HepG2 (cell line): ENCODE results near the gene DCLRE1B. TPM values are rescaled to one million over a fixed set of nuclear protein-coding genes. Genes with fewer than 3 reads are reported as not detected.

Experiments used
- ATAC-seq: fragments of 200-7000 bp; cut with Tn5 transposase; 3 replicates; pipeline ENCODE4 v1.9.1; 2020; ENCODE audit warnings: mild to moderate bottlenecking, moderate library complexity
- BruUV-seq: library from RNA; stranded (reverse); fragments of 400-500 nt; replicated peaks from 2 replicates; lab custom pipeline; 2021; lab: Mats Ljungman, UMichigan
- CTCF ChIA-PET: fragments of 300-600 bp; formaldehyde crosslinking; extraction: SDS; loops from one replicate; lab custom pipeline; 2021; ENCODE audit warnings: low total read pairs, inconsistent platforms, low intra/inter-chr PET ratio; lab: Yijun Ruan, JAX
- POLR2A ChIA-PET: fragments of 350-600 bp; sonication (Branson Sonifier 250); formaldehyde crosslinking; loops from one replicate; lab custom pipeline; 2020; ENCODE audit warnings: antibody characterized with exemption, inconsistent platforms; lab: Yijun Ruan, JAX
- DNase-seq: peaks from one replicate; pipeline ENCODE4 v3.0.0-alpha.2; 2015; ENCODE audit warnings: low spot score
- FAIRE-seq: peaks from 3 replicates; lab custom pipeline; 2011; peaks lifted over from hg19 to GRCh38; lab: Jason Lieb, UNC
- H2AFZ ChIP-seq: one replicate; pipeline ENCODE4 v1.6.1; 2011; ENCODE audit warnings: low read length, inconsistent platforms
- H3K27ac ChIP-seq: fragments of 300-600 bp; 3 replicates; pipeline ENCODE4 v1.8.0; 2011; ENCODE audit warnings: mixed run types, mild to moderate bottlenecking, mixed read lengths, low read length, inconsistent platforms; ENCODE audit not compliant: insufficient read depth; ENCODE audit errors: extremely low read length
- H3K27me3 ChIP-seq, 2 experiments: fragments of 200-600 bp in 1 of 2; 2 replicates in 1 of 2; 3 replicates in 1 of 2; pipeline versions ENCODE4 v1.6.0 to v1.8.0; 2011; ENCODE audit warnings: low read length in 2 of 2, mild to moderate bottlenecking in 2 of 2, moderate library complexity in 2 of 2, inconsistent platforms in 1 of 2; ENCODE audit not compliant: insufficient read depth in 2 of 2, control insufficient read depth in 1 of 2
- H3K36me3 ChIP-seq, 2 experiments: fragments of 200-600 bp in 1 of 2; replicated peaks in 1 of 2; 2 replicates in 1 of 2; 3 replicates in 1 of 2; pipeline versions ENCODE4 v1.5.1 to v1.8.0; 2011; ENCODE audit warnings: low read length in 2 of 2, inconsistent platforms in 1 of 2; ENCODE audit not compliant: insufficient read depth in 2 of 2, control insufficient read depth in 1 of 2
- H3K4me1 ChIP-seq: 2 replicates; pipeline ENCODE4 v1.5.1; 2012; ENCODE audit warnings: low read length, inconsistent platforms; ENCODE audit not compliant: insufficient read depth
- H3K4me2 ChIP-seq: 2 replicates; pipeline ENCODE4 v1.6.0; 2011; ENCODE audit warnings: low read depth, low read length, inconsistent platforms
- H3K4me3 ChIP-seq, 3 experiments: fragments of 200-600 bp in 1 of 3; sonication (generic), shearing (Covaris generic) in 1 of 3; replicated peaks in 1 of 3; 2 replicates each; pipeline ENCODE4 v1.5.1; 2011 to 2016; ENCODE audit warnings: low read length in 3 of 3, inconsistent platforms in 2 of 3, low read depth in 2 of 3, mild to moderate bottlenecking in 2 of 3, control low read depth in 1 of 3, mixed read lengths in 1 of 3; ENCODE audit not compliant: insufficient read depth in 1 of 3
- H3K79me2 ChIP-seq: one replicate; pipeline ENCODE4 v1.6.1; 2011; ENCODE audit warnings: low read length, inconsistent platforms; ENCODE audit not compliant: insufficient read depth
- H3K9ac ChIP-seq: 2 replicates; pipeline ENCODE4 v1.6.0; 2011; ENCODE audit warnings: mild to moderate bottlenecking, low read depth, low read length, inconsistent platforms; ENCODE audit not compliant: insufficient read depth
- H3K9me3 ChIP-seq: 2 replicates; pipeline ENCODE4 v1.5.1; 2012; ENCODE audit warnings: mild to moderate bottlenecking, low read length
- H4K20me1 ChIP-seq: 2 replicates; pipeline ENCODE4 v1.6.0; 2011; ENCODE audit warnings: inconsistent platforms, mild to moderate bottlenecking, low read length, moderate library complexity; ENCODE audit not compliant: insufficient read depth
- ARNT2 ChIP-seq: sonication (generic); formaldehyde crosslinking; IDR thresholded peaks from 2 replicates; pipeline ENCODE4 v1.8.0; 2022; ENCODE audit warnings: mild to moderate bottlenecking, low read depth, missing genetic modification reagents, moderate library complexity
- KMT2A ChIP-seq: sonication (generic); formaldehyde crosslinking; IDR thresholded peaks from 2 replicates; pipeline ENCODE4 v1.4.0; 2020; ENCODE audit warnings: missing genetic modification reagents
- NPAS2 ChIP-seq: sonication (generic); formaldehyde crosslinking; IDR thresholded peaks from 2 replicates; pipeline ENCODE4 v1.8.0; 2022; ENCODE audit warnings: mild to moderate bottlenecking, missing genetic modification reagents, borderline replicate concordance
- PTBP1 ChIP-seq: fragments of 200-400 bp; formaldehyde crosslinking; IDR thresholded peaks from 2 replicates; pipeline ENCODE4 v1.6.1; 2018; ENCODE audit warnings: low read length, low read depth; ENCODE audit not compliant: poor library complexity, severe bottlenecking
- SUZ12 ChIP-seq: fragments of 150-350 bp; IDR thresholded peaks from 2 replicates; pipeline ENCODE4 v1.6.1; 2014; ENCODE audit warnings: low read depth, low read length
- XBP1 ChIP-seq: sonication (generic); formaldehyde crosslinking; IDR thresholded peaks from 2 replicates; pipeline ENCODE4 v1.5.0; 2020; ENCODE audit warnings: missing genetic modification reagents
- YEATS2 ChIP-seq: sonication (generic); formaldehyde crosslinking; IDR thresholded peaks from 2 replicates; pipeline ENCODE4 v1.4.0; 2020; ENCODE audit warnings: missing genetic modification reagents, borderline replicate concordance
- ZNF747 ChIP-seq: sonication (generic); formaldehyde crosslinking; IDR thresholded peaks from 2 replicates; pipeline ENCODE4 v1.8.1; 2023; ENCODE audit warnings: missing genetic modification reagents, mild to moderate bottlenecking, borderline replicate concordance
- WGBS: methylation state at CpG from one replicate; pipeline ENCODE4 v1.1.6; 2017; ENCODE audit warnings: low lambda C conversion rate; 5-methylcytosine and 5-hydroxymethylcytosine counted together
- in situ Hi-C: cut with HindIII; loops from 2 replicates; pipeline ENCODE4 v1.10.0; 2017; ENCODE audit warnings: low pct_unique_long_range_greater_than_20kb; ENCODE audit not compliant: extremely low pct_ligation_motif_present
- intact Hi-C: fragments of 100-400 bp; cut with micrococcal nuclease; formaldehyde crosslinking; loops from one replicate; pipeline ENCODE4 v1.10.0; 2022; ENCODE audit not compliant: unreplicated experiment
- polyA plus RNA-seq, 8 experiments: library from polyadenylated mRNA; depleted of rRNA in 3 of 8; stranded (reverse) in 7 of 8; unstranded in 1 of 8; fragments of >200 nt; fragmentation: Illumina TruSeq in 4 of 8; extraction: Trizol in 4 of 8; gene quantifications; 2 replicates each; pipeline versions ENCODE4 v1.2.1 to v1.2.3, GENCODE V29; 2011 to 2016; ENCODE audit warnings: low read depth in 4 of 8, missing spikeins in 1 of 8, mixed read lengths in 1 of 8; ENCODE audit not compliant: insufficient read depth in 1 of 8
- total RNA-seq, 5 experiments: library from RNA; depleted of rRNA; stranded (reverse); fragments of >200 nt; fragmentation: Illumina TruSeq; extraction: Trizol; gene quantifications; 2 replicates each; pipeline ENCODE4 v1.2.3, GENCODE V29; 2016; ENCODE audit warnings: low read depth in 1 of 5
- TF ChIP-seq, protein P1 (sequence below): sonication (generic); formaldehyde crosslinking; IDR thresholded peaks from 2 replicates; pipeline ENCODE4 v1.4.0; 2020; ENCODE audit warnings: missing genetic modification reagents
- TF ChIP-seq, protein P2 (sequence below): sonication (generic); formaldehyde crosslinking; IDR thresholded peaks from 2 replicates; pipeline ENCODE4 v1.4.0; 2020; ENCODE audit warnings: mild to moderate bottlenecking, missing genetic modification reagents
- TF ChIP-seq, protein P3 (sequence below), 2 experiments: sonication (generic) in 1 of 2; formaldehyde crosslinking in 1 of 2; IDR thresholded peaks; 2 replicates each; pipeline versions ENCODE4 v1.4.0 to v1.6.1; 2018 to 2020; ENCODE audit warnings: missing genetic modification reagents in 2 of 2, borderline replicate concordance in 1 of 2, low read depth in 1 of 2, mild to moderate bottlenecking in 1 of 2, missing biosample characterization in 1 of 2

The DCLRE1B gene
- total and polyA plus RNA-seq, 2 of the 13 experiments (the other 11 are each of a cell fraction or from before 2014, with no cell fraction given), result 2.7 to 8.0 TPM

DNA sequence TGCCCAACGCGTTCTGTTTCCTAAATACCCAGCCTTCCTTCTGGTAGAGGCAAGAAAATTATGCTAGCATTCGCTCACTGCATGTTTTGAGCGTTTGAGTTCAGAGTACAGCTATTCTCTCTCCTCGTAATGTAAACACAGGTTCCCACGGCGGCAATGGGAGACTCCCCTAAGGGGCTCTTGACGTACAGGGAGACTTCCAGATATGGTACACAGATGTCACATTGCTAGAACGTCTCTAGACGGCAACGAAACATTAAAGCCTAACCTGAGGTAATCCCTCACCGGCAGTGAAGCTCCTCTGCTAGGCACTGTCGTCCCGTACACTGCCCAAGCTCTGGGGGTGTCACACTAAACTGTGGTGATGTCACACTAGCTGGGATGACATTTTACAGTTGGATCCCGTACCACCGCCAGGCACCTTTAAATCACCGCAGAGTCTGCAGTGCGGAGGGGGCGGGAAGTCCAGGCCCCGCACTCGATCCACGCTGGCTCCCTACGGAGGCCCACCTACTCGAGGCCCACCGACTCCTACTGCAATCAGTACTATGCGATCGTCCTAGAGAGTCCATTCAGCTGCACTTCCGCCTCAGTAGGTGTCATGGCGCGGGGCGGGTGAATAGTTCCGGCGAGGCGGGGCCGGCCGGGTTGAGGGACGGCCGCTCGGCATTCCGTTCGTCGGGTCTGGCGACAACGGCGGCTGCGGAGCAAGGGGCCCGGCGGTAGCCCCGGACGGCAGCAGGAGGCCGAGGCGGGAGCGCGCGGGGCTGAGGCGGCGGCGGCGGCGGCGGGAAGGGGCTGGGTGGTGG, 24.0 kb downstream of the DCLRE1B start, which contains the start of gene HIPK1 (continued):
- TF ChIP-seq, protein P1, sequence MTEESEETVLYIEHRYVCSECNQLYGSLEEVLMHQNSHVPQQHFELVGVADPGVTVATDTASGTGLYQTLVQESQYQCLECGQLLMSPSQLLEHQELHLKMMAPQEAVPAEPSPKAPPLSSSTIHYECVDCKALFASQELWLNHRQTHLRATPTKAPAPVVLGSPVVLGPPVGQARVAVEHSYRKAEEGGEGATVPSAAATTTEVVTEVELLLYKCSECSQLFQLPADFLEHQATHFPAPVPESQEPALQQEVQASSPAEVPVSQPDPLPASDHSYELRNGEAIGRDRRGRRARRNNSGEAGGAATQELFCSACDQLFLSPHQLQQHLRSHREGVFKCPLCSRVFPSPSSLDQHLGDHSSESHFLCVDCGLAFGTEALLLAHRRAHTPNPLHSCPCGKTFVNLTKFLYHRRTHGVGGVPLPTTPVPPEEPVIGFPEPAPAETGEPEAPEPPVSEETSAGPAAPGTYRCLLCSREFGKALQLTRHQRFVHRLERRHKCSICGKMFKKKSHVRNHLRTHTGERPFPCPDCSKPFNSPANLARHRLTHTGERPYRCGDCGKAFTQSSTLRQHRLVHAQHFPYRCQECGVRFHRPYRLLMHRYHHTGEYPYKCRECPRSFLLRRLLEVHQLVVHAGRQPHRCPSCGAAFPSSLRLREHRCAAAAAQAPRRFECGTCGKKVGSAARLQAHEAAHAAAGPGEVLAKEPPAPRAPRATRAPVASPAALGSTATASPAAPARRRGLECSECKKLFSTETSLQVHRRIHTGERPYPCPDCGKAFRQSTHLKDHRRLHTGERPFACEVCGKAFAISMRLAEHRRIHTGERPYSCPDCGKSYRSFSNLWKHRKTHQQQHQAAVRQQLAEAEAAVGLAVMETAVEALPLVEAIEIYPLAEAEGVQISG (CRISPR knock-in tag), result peak; percentile 99
- TF ChIP-seq XBP1 (CRISPR knock-in tag) (0 out of 2 replicates have a peak, but pooled peaks have one; percentile 70), SUZ12 (no peak), ZNF747 (CRISPR knock-in tag) (0 out of 2 replicates have a peak, but pooled peaks have one; percentile 31)

DNA sequence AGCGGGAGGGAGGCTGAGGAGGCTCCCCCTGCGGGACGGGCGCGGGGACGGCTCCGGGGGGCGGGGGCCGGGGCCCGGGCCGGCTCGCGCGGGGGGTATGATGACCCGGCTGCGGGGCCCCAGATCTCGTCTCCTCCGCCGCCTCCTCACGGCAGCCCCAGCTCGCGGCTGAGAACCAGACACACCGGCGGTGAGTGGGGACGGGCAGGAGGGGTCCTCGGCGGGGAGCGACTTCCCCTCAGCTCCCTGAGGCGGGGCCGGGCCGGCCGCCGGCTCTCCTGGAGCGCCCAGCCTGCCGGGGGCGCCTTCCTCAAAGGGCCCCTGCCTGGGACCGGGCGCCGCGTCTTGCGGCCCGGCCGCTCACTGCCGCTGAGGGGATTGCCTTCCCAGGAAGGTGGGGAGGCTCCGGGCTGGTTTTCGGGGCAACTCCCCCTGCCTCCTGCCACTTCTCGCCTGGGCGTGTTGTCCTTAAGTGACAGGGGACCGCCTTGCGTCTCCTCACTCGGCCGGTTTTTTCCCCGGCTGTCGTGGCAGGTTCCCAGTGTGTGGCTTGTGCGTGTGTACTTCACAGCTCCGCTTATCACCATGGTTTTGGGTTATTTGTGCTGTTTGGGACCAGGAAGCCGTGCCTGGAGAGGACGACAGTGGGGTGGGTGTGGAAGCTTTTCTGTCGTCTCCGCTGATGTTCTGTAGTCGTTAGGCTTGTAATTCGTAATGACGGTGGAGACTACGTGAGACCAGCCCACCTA, 24.8 kb downstream of the DCLRE1B start:
- H3K27me3 ChIP-seq, result no peaks in the 10 kb centered on the region; a peak in 1 of 5 replicates
- DNase-seq (no peak), FAIRE-seq (no peak), ATAC-seq (peak; percentile 56)
- H3K27ac ChIP-seq, result peak overlapping the region; percentile 99
- CTCF ChIA-PET, result interaction anchor here (1.1 kb wide), 1 partner anchor 25 kb away, joined by 3 read pairs; the partner anchor contains the start of genes AP4B1 and DCLRE1B
- BruUV-seq, result no TSS peak
- POLR2A ChIA-PET, result interaction anchor here (0.7 to 4.4 kb wide), 11 partner anchors 9 to 171 kb away, joined by 3 to 102 read pairs (median 5); partner anchors contain the start of genes AP4B1, DCLRE1B, PHTF1 and RSBN1
- H3K79me2 ChIP-seq, result peaks cover 51% of the 10 kb centered on the region
- in situ Hi-C loops (no loop called here), intact Hi-C loops (loop anchor here (1.0 to 2.0 kb wide), 3 partner anchors 19 to 95 kb away; partner anchors contain the start of gene DCLRE1B)
- peak overlapping the region; percentile 96 for H3K9ac ChIP-seq
- peak overlapping the region; percentile 81 for H3K4me2 ChIP-seq
- 0% methylated on average over 19 of the region's 64 CpGs for WGBS
- H4K20me1 ChIP-seq, result peaks cover 17% of the 10 kb centered on the region
- H3K36me3 ChIP-seq, result no peaks in the 10 kb centered on the region
- peak overlapping the region; percentile 90 to 99 (median 99) for H3K4me3 ChIP-seq
- H3K9me3 ChIP-seq, result no peaks in the 10 kb centered on the region
- peaks cover 58% of the 10 kb centered on the region for H3K4me1 ChIP-seq
- H2AFZ ChIP-seq, result no peak overlapping the region
- TF ChIP-seq, protein P2, sequence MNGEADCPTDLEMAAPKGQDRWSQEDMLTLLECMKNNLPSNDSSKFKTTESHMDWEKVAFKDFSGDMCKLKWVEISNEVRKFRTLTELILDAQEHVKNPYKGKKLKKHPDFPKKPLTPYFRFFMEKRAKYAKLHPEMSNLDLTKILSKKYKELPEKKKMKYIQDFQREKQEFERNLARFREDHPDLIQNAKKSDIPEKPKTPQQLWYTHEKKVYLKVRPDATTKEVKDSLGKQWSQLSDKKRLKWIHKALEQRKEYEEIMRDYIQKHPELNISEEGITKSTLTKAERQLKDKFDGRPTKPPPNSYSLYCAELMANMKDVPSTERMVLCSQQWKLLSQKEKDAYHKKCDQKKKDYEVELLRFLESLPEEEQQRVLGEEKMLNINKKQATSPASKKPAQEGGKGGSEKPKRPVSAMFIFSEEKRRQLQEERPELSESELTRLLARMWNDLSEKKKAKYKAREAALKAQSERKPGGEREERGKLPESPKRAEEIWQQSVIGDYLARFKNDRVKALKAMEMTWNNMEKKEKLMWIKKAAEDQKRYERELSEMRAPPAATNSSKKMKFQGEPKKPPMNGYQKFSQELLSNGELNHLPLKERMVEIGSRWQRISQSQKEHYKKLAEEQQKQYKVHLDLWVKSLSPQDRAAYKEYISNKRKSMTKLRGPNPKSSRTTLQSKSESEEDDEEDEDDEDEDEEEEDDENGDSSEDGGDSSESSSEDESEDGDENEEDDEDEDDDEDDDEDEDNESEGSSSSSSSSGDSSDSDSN (CRISPR knock-in tag), result peak; percentile 56; the same call in 1 of the 2 replicates
- TF ChIP-seq PTBP1 (peak; percentile 67), YEATS2 (CRISPR knock-in tag) (0 out of 2 replicates have a peak, but pooled peaks have one; percentile 16), NPAS2 (CRISPR knock-in tag) (no peak), KMT2A (CRISPR knock-in tag) (0 out of 2 replicates have a peak, but pooled peaks have one; percentile 4), ARNT2 (CRISPR knock-in tag) (peak; percentile 47; the same call in 1 of the 2 replicates)
- TF ChIP-seq, protein P3, sequence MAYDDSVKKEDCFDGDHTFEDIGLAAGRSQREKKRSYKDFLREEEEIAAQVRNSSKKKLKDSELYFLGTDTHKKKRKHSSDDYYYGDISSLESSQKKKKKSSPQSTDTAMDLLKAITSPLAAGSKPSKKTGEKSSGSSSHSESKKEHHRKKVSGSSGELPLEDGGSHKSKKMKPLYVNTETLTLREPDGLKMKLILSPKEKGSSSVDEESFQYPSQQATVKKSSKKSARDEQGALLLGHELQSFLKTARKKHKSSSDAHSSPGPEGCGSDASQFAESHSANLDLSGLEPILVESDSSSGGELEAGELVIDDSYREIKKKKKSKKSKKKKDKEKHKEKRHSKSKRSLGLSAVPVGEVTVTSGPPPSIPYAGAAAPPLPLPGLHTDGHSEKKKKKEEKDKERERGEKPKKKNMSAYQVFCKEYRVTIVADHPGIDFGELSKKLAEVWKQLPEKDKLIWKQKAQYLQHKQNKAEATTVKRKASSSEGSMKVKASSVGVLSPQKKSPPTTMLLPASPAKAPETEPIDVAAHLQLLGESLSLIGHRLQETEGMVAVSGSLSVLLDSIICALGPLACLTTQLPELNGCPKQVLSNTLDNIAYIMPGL (CRISPR knock-in tag; IDR thresholded peaks at IDR 0.05; ENCODE audit: borderline replicate concordance in 1 of 2, low read depth in 1 of 2), result peak in 1 of 2 experiments; percentile 21; a peak in 3 of 4 replicates
